SK-N-SH treated with all-trans-retinoic acid at 6 μM for 48 hours (cell line): ENCODE measurements around the gene MARVELD2.

Experiments
- ARNTL ChIP-seq: fragments of 450-650 bp; formaldehyde crosslinking; IDR thresholded peaks from 2 replicates; pipeline ENCODE4 v1.5.0; 2020; ENCODE audit warnings: low read depth, mild to moderate bottlenecking, moderate library complexity, borderline replicate concordance
- BACH2 ChIP-seq: fragments of 250-450 bp; sonication (Bioruptor Pico); IDR thresholded peaks from 2 replicates; pipeline ENCODE4 v1.9.0; 2021; ENCODE audit warnings: mild to moderate bottlenecking, borderline replicate concordance
- PATZ1 ChIP-seq: fragments of 250-450 bp; sonication (Bioruptor Pico); IDR thresholded peaks from 2 replicates; pipeline ENCODE4 v1.8.0; 2020; ENCODE audit warnings: mild to moderate bottlenecking, moderate library complexity, borderline replicate concordance
- RARB ChIP-seq: fragments of 250-450 bp; sonication (Bioruptor Pico); IDR thresholded peaks from 2 replicates; pipeline ENCODE4 v1.8.0; 2021; ENCODE audit warnings: mild to moderate bottlenecking, moderate library complexity
- ZFP3 ChIP-seq: fragments of 250-450 bp; sonication (Bioruptor Pico); IDR thresholded peaks from 2 replicates; pipeline ENCODE4 v1.5.0; 2020; ENCODE audit warnings: mild to moderate bottlenecking, moderate library complexity
- ZFP30 ChIP-seq: fragments of 450-650 bp; formaldehyde crosslinking; IDR thresholded peaks from 2 replicates; pipeline ENCODE4 v1.5.0; 2022; ENCODE audit warnings: mild to moderate bottlenecking, moderate library complexity
- ZNF8 ChIP-seq: fragments of 450-650 bp; formaldehyde crosslinking; IDR thresholded peaks from 2 replicates; pipeline ENCODE4 v1.5.0; 2020; ENCODE audit warnings: mild to moderate bottlenecking, moderate library complexity

GRCh38 chr5:69477170-69477569, 62.3 kb downstream of the MARVELD2 start:
- TF ChIP-seq ZFP30 (CRISPR knock-in tag) (no peak), ZFP3 (CRISPR knock-in tag) (no peak), RARB (no peak), ARNTL (CRISPR knock-in tag) (no peak), BACH2 (no peak), ZNF8 (CRISPR knock-in tag) (no peak), PATZ1 (no peak)
